GM12878 (cell line): ENCODE measurements around the gene PLCG1. TPM values are rescaled to one million over a fixed set of nuclear protein-coding genes. Genes with fewer than 3 reads are reported as not detected.

Source experiments
- ATAC-seq: fragments of 200-7000 bp; cut with Tn5 transposase; 3 replicates; pipeline ENCODE4 v1.9.1; 2020; ENCODE audit warnings: mild to moderate bottlenecking, moderate library complexity
- BruUV-seq: library from RNA; stranded (reverse); fragments of 400-500 nt; replicated peaks from 2 replicates; lab custom pipeline; 2021; lab: Mats Ljungman, UMichigan
- CTCF ChIA-PET: fragments of 300-600 bp; sonication (Branson Sonifier 250); formaldehyde crosslinking; extraction: SDS; loops from one replicate; lab custom pipeline; 2021; ENCODE audit warnings: inconsistent platforms; lab: Yijun Ruan, JAX
- POLR2A ChIA-PET: fragments of 350-600 bp; formaldehyde crosslinking; extraction: SDS; loops from one replicate; lab custom pipeline; 2021; ENCODE audit warnings: inconsistent platforms; lab: Charles Lee
- RAD21 ChIA-PET: fragments of 300-600 bp; sonication (Branson Sonifier 250); formaldehyde crosslinking; loops from one replicate; lab custom pipeline; 2023; ENCODE audit warnings: antibody characterized with exemption; ENCODE audit not compliant: unreplicated experiment; lab: Charles Lee
- SMC1A ChIA-PET: fragments of 300-600 bp; sonication (Branson Sonifier 250); formaldehyde crosslinking; loops from one replicate; lab custom pipeline; 2023; ENCODE audit not compliant: unreplicated experiment, uncharacterized antibody; lab: Charles Lee
- DNase-seq: peaks from one replicate; pipeline ENCODE4 v3.0.0-alpha.2; 2011; ENCODE audit warnings: low read depth, low spot score
- FAIRE-seq: peaks from 3 replicates; lab custom pipeline; 2011; peaks lifted over from hg19 to GRCh38; lab: Jason Lieb, UNC
- H2AFZ ChIP-seq: 2 replicates; pipeline ENCODE4 v1.6.0; 2011; ENCODE audit warnings: low read depth, low read length, control low read depth; ENCODE audit not compliant: control insufficient read depth
- H3K27ac ChIP-seq: 2 replicates; pipeline ENCODE4 v1.5.1; 2011; ENCODE audit warnings: control low read depth; ENCODE audit not compliant: control insufficient read depth, insufficient read depth
- H3K27me3 ChIP-seq, 2 experiments: replicated peaks in 1 of 2; 2 replicates each; pipeline versions ENCODE4 v1.6.0 to v1.6.1; 2011; ENCODE audit warnings: low read length in 1 of 2; ENCODE audit not compliant: control insufficient read depth in 2 of 2, insufficient read depth in 2 of 2
- H3K36me3 ChIP-seq, 2 experiments: 2 replicates each; pipeline ENCODE4 v1.5.1; 2011; ENCODE audit warnings: low read length in 1 of 2; ENCODE audit not compliant: control insufficient read depth in 2 of 2, insufficient read depth in 2 of 2
- H3K4me1 ChIP-seq: 2 replicates; pipeline ENCODE4 v1.6.1; 2011; ENCODE audit warnings: mild to moderate bottlenecking, low read length, moderate library complexity, mixed read lengths; ENCODE audit not compliant: control insufficient read depth, insufficient read depth
- H3K4me2 ChIP-seq: 2 replicates; pipeline ENCODE4 v1.6.0; 2011; ENCODE audit warnings: control low read depth; ENCODE audit not compliant: control insufficient read depth, insufficient read depth
- H3K4me3 ChIP-seq: fragments of 200-600 bp; sonication (generic); 2 replicates; pipeline ENCODE4 v1.5.1; 2016
- H3K79me2 ChIP-seq: 2 replicates; pipeline ENCODE4 v1.6.0; 2011; ENCODE audit warnings: low read length; ENCODE audit not compliant: control insufficient read depth, insufficient read depth
- H3K9ac ChIP-seq: 2 replicates; pipeline ENCODE4 v1.8.0; 2011; ENCODE audit warnings: low read length, control low read depth, mixed read lengths; ENCODE audit not compliant: control insufficient read depth, insufficient read depth
- H3K9me3 ChIP-seq: replicated peaks from 3 replicates; pipeline ENCODE4 v1.5.1; 2011; ENCODE audit warnings: mild to moderate bottlenecking, low read length; ENCODE audit not compliant: control insufficient read depth, insufficient read depth
- H4K20me1 ChIP-seq: 2 replicates; pipeline ENCODE4 v1.6.0; 2011; ENCODE audit not compliant: control insufficient read depth, insufficient read depth
- BRCA1 ChIP-seq: IDR thresholded peaks from 2 replicates; pipeline ENCODE4 v1.6.1; 2011; ENCODE audit warnings: low read depth, low read length, improper control_type of control experiment
- ESRRA ChIP-seq: IDR thresholded peaks from 2 replicates; pipeline ENCODE4 v1.6.1; 2012; ENCODE audit warnings: mild to moderate bottlenecking, low read length, improper control_type of control experiment
- MYB ChIP-seq: fragments of 150-350 bp; IDR thresholded peaks from 2 replicates; pipeline ENCODE4 v1.6.1; 2014; ENCODE audit warnings: mild to moderate bottlenecking, low read depth, low read length, borderline replicate concordance
- SMAD5 ChIP-seq: IDR thresholded peaks from 2 replicates; pipeline ENCODE4 v1.6.1; 2016; ENCODE audit warnings: antibody characterized with exemption, low read depth
- STAT3 ChIP-seq: IDR thresholded peaks from 2 replicates; pipeline ENCODE4 v1.6.1; 2011; ENCODE audit warnings: low read depth, low read length, improper control_type of control experiment
- TBL1XR1 ChIP-seq: IDR thresholded peaks from 2 replicates; pipeline ENCODE4 v1.6.1; 2012; ENCODE audit warnings: low read depth, low read length, improper control_type of control experiment
- YBX1 ChIP-seq: fragments of 450-650 bp; IDR thresholded peaks from 2 replicates; pipeline ENCODE4 v1.6.1; 2016; ENCODE audit warnings: antibody characterized with exemption
- WGBS: methylation state at CpG from one replicate; pipeline ENCODE4 v1.1.6; 2016; ENCODE audit warnings: low lambda C conversion rate; ENCODE audit not compliant: insufficient replicate concordance, insufficient coverage; ENCODE audit errors: missing lambda C conversion rate; 5-methylcytosine and 5-hydroxymethylcytosine counted together
- in situ Hi-C: fragments of 300-500 bp; cut with MboI; formaldehyde crosslinking; loops from 9 replicates; pipeline ENCODE4 v1.14.3; 2018; ENCODE audit warnings: mixed read lengths
- intact Hi-C: fragments of 100-400 bp; cut with micrococcal nuclease; formaldehyde crosslinking; loops from one replicate; pipeline ENCODE4 v1.14.2; 2022; ENCODE audit not compliant: unreplicated experiment
- polyA plus RNA-seq, 11 experiments: library from polyadenylated mRNA; depleted of rRNA in 4 of 11; unstranded in 6 of 11; stranded (reverse) in 5 of 11; fragments of >200 nt; fragmentation: Nextera tagmentation in 4 of 11; fragmentation: Illumina TruSeq in 1 of 11; extraction: Ambion mirVana in 4 of 11; extraction: Trizol in 1 of 11; gene quantifications; 1 replicate in 1 of 11; 2 replicates in 10 of 11; pipeline versions ENCODE4 v1.2.1 to v1.2.3, GENCODE V29; 2011 to 2016; ENCODE audit warnings: inconsistent platforms in 2 of 11, missing spikeins in 2 of 11, low read depth in 1 of 11
- total RNA-seq, 4 experiments: library from RNA; depleted of rRNA in 3 of 4; stranded (reverse); fragments of >200 nt in 3 of 4; fragmentation: Illumina TruSeq in 1 of 4; extraction: Trizol in 1 of 4; gene quantifications; 2 replicates each; pipeline versions ENCODE4 v1.2.1 to v1.2.3, GENCODE V29; 2013 to 2021
- TF ChIP-seq, protein P1 (sequence below): fragments of 450-650 bp; formaldehyde crosslinking; IDR thresholded peaks from 2 replicates; pipeline ENCODE4 v1.4.0; 2020; ENCODE audit warnings: mild to moderate bottlenecking, moderate library complexity
- TF ChIP-seq, protein P2 (sequence below): IDR thresholded peaks from 2 replicates; pipeline ENCODE4 v1.6.1; 2011; ENCODE audit warnings: borderline replicate concordance, low read depth, mild to moderate bottlenecking, moderate library complexity, low read length; ENCODE audit not compliant: insufficient read depth, poor library complexity, severe bottlenecking

PLCG1 gene
- total and polyA plus RNA-seq, 10 of the 15 experiments (the other 5 are each of a cell fraction or from before 2014, with no cell fraction given), result 2.6 to 114 (median 45.3) TPM

GRCh38 chr20:41150664-41151063, 13.3 kb downstream of the PLCG1 start (continued):
- TF ChIP-seq, protein P1, sequence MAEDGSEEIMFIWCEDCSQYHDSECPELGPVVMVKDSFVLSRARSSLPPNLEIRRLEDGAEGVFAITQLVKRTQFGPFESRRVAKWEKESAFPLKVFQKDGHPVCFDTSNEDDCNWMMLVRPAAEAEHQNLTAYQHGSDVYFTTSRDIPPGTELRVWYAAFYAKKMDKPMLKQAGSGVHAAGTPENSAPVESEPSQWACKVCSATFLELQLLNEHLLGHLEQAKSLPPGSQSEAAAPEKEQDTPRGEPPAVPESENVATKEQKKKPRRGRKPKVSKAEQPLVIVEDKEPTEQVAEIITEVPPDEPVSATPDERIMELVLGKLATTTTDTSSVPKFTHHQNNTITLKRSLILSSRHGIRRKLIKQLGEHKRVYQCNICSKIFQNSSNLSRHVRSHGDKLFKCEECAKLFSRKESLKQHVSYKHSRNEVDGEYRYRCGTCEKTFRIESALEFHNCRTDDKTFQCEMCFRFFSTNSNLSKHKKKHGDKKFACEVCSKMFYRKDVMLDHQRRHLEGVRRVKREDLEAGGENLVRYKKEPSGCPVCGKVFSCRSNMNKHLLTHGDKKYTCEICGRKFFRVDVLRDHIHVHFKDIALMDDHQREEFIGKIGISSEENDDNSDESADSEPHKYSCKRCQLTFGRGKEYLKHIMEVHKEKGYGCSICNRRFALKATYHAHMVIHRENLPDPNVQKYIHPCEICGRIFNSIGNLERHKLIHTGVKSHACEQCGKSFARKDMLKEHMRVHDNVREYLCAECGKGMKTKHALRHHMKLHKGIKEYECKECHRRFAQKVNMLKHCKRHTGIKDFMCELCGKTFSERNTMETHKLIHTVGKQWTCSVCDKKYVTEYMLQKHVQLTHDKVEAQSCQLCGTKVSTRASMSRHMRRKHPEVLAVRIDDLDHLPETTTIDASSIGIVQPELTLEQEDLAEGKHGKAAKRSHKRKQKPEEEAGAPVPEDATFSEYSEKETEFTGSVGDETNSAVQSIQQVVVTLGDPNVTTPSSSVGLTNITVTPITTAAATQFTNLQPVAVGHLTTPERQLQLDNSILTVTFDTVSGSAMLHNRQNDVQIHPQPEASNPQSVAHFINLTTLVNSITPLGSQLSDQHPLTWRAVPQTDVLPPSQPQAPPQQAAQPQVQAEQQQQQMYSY (CRISPR knock-in tag), result no peak
- no peak for TF ChIP-seq ESRRA

- ChIA-PET CTCF (interaction anchor here (2.0 to 3.9 kb wide), 3 partner anchors 10 to 188 kb away, joined by 5 to 18 read pairs (median 15); no protein-coding TSS in a partner anchor), RAD21 (interaction anchor here (1.2 kb wide), 1 partner anchor 15 kb away, joined by 4 read pairs; no protein-coding TSS in a partner anchor), SMC1A (interaction anchor here (0.8 to 1.0 kb wide), 3 partner anchors 10 to 65 kb away, joined by 3 to 4 read pairs (median 3); no protein-coding TSS in a partner anchor), POLR2A (interaction anchor here (1.3 kb wide), 1 partner anchor 13 kb away, joined by 3 read pairs; no protein-coding TSS in a partner anchor)
- Histone ChIP-seq H3K9me3 (no peaks in the 10 kb centered on the region), H3K4me2 (no peak overlapping the region), H3K9ac (no peak overlapping the region), H3K27ac (no peak overlapping the region), H3K4me3 (no peak overlapping the region), H3K4me1 (peaks cover 33% of the 10 kb centered on the region), H4K20me1 (no peaks in the 10 kb centered on the region; the same call in none of the 2 replicates), H3K79me2 (peaks cover 71% of the 10 kb centered on the region), H3K27me3 (no peaks in the 10 kb centered on the region), H2AFZ (no peak overlapping the region), H3K36me3 (peaks cover 5 to 6% of the 10 kb centered on the region in 2 experiments; a peak in 3 of 4 replicates)
- intact Hi-C loops (no loop called here), in situ Hi-C loops (no loop called here)
- no TSS peak for BruUV-seq
- no peak for TF ChIP-seq YBX1
- no peak for TF ChIP-seq MYB
- TF ChIP-seq, protein P2, sequence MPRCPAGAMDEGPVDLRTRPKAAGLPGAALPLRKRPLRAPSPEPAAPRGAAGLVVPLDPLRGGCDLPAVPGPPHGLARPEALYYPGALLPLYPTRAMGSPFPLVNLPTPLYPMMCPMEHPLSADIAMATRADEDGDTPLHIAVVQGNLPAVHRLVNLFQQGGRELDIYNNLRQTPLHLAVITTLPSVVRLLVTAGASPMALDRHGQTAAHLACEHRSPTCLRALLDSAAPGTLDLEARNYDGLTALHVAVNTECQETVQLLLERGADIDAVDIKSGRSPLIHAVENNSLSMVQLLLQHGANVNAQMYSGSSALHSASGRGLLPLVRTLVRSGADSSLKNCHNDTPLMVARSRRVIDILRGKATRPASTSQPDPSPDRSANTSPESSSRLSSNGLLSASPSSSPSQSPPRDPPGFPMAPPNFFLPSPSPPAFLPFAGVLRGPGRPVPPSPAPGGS, result no peak
- no peak for TF ChIP-seq SMAD5
- TF ChIP-seq STAT3, result no peak
- TF ChIP-seq TBL1XR1, result no peak
- no peak for TF ChIP-seq BRCA1
- no peak for DNase-seq
- ATAC-seq, result no peak
- no peak for FAIRE-seq
- 93% methylated on average over 5 of the region's 5 CpGs for WGBS
Measured at GRCh38 chr20:41151134-41151869, 14.0 kb downstream of the PLCG1 start.
